Nephron progenitor cell (in vitro differentiated cells): Measurements from ENCODE around the gene ZNF652.
A peak's percentile ranks its signal among the peaks of the same experiment; 100 is the strongest.
"Not testable (repeated sequence)": the region's sequence is repeated elsewhere in the genome, so short reads cannot be mapped to it uniquely, and the experiment has no call there.

Experiments
- DNase-seq: peaks from one replicate; pipeline ENCODE4 v3.0.0; 2021
- H3K27ac Mint-ChIP-seq: 2 replicates; pipeline ENCODE4 v1.8.0; 2021; ENCODE audit warnings: mild to moderate bottlenecking, moderate library complexity, mixed read lengths
- H3K27me3 Mint-ChIP-seq: 2 replicates; pipeline ENCODE4 v1.8.0; 2021; ENCODE audit warnings: mild to moderate bottlenecking, low read depth, mixed read lengths; ENCODE audit not compliant: poor library complexity
- H3K36me3 Mint-ChIP-seq: 2 replicates; pipeline ENCODE4 v1.8.0; 2021; ENCODE audit warnings: low read depth, mixed read lengths
- H3K4me1 Mint-ChIP-seq: 2 replicates; pipeline ENCODE4 v1.8.0; 2021; ENCODE audit warnings: mixed read lengths
- H3K4me3 Mint-ChIP-seq: 2 replicates; pipeline ENCODE4 v1.8.0; 2021; ENCODE audit warnings: mild to moderate bottlenecking, moderate library complexity, mixed read lengths
- H3K9me3 Mint-ChIP-seq: 2 replicates; pipeline ENCODE4 v1.8.0; 2021; ENCODE audit warnings: mild to moderate bottlenecking, moderate library complexity, mixed read lengths
- TF ChIP-seq, protein P1 (sequence below): fragments of 200-600 bp; sonication (generic); IDR thresholded peaks from 2 replicates; pipeline ENCODE4 v1.5.0; 2021; ENCODE audit warnings: antibody characterized with exemption

The ZNF652 gene

DNA sequence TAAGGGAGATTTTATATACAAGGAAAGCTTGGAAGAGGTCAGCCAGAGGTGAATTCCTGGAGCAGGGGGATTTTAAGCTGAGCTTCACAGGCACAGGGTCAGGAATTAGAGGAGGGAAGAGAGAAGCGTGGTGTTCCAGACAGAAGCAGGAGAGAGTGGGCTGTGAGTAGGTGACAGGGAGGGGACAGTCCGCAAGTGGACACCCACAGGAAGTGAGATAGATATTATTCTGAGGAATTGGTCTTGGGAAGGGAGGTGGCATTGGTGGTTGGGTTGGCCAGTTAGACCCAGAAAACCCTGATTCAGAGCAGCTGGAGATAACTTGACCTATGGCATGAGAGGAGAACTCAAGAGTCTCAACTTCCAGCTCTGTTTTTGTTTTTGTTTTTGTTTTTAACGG, 37.9 kb upstream of the ZNF652 start:
- DNase-seq = no peak
- TF ChIP-seq, protein P1, sequence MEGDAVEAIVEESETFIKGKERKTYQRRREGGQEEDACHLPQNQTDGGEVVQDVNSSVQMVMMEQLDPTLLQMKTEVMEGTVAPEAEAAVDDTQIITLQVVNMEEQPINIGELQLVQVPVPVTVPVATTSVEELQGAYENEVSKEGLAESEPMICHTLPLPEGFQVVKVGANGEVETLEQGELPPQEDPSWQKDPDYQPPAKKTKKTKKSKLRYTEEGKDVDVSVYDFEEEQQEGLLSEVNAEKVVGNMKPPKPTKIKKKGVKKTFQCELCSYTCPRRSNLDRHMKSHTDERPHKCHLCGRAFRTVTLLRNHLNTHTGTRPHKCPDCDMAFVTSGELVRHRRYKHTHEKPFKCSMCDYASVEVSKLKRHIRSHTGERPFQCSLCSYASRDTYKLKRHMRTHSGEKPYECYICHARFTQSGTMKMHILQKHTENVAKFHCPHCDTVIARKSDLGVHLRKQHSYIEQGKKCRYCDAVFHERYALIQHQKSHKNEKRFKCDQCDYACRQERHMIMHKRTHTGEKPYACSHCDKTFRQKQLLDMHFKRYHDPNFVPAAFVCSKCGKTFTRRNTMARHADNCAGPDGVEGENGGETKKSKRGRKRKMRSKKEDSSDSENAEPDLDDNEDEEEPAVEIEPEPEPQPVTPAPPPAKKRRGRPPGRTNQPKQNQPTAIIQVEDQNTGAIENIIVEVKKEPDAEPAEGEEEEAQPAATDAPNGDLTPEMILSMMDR = no peak
- Mint-ChIP-seq H3K9me3 (no peaks in the 10 kb centered on the region), H3K4me3 (no peak overlapping the region), H3K36me3 (peaks cover 14% of the 10 kb centered on the region), H3K27me3 (peaks cover 2% of the 10 kb centered on the region), H3K27ac (peak overlapping the region; percentile 11), H3K4me1 (peaks cover 41% of the 10 kb centered on the region)

DNA sequence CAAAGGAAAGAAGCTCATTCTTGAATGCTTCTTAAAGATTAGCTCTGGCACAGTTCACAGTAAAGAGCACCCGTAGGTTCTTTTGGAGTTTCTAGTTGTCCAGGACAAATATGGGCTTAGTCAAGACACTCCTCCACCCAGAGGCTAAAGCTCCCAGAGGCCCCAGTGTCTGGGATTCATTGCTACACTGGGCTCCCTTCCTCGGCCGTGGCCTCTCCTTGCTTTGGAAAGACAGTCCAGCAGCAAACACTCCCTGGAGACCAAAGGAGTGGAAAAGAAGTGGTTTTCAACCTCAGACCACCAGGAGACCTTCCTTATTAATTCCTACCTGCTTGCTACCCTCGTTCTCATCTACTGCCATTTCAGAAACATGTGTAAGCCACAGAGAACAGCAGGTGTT, 35.5 kb upstream of the ZNF652 start:
- DNase-seq = no peak
- peaks cover 25% of the 10 kb centered on the region for H3K4me1 Mint-ChIP-seq
- H3K27me3 Mint-ChIP-seq = peaks cover 8% of the 10 kb centered on the region
- no peaks in the 10 kb centered on the region for H3K36me3 Mint-ChIP-seq
- H3K4me3 Mint-ChIP-seq = no peak overlapping the region
- no peaks in the 10 kb centered on the region for H3K9me3 Mint-ChIP-seq
- H3K27ac Mint-ChIP-seq = no peak overlapping the region
- TF ChIP-seq, protein P1 = no peak

DNA sequence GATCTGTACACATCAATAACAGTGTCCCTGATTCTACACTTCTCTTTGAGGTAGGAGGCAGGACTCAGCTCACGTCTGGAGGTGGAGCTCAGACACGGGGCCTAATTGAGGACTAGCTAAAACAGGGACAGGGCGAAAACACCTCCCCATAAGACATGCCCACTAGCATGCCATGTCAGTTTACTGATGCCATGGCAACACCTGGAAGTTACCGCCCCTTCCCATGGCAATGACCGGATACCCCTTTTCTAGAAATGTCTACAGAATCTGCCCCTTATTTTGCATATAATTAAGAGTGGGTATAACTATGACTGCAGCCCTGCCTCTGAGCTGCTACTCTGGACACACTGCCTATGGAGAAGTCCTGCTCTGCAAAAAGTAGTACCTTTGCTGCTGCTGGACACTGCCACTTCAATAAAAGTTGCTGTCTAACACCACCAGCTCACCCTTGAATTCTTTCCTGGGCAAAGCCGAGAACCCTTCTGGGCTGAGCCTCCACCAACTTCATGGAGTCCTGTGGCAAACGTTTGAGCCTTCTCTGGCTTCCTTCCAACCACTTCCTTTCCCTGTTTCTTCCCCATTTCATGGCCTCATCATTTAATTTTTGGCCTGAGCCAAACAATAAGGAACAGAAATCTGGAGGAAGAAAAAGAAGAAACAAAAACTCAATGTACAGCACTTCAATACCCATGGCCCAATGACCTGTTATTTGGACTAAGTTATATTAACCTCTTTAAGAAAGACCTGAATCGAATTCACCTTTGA, 31.6 kb upstream of the ZNF652 start:
- Mint-ChIP-seq H3K27ac (no peak overlapping the region), H3K9me3 (no peaks in the 10 kb centered on the region)
- DNase-seq = no peak

DNA sequence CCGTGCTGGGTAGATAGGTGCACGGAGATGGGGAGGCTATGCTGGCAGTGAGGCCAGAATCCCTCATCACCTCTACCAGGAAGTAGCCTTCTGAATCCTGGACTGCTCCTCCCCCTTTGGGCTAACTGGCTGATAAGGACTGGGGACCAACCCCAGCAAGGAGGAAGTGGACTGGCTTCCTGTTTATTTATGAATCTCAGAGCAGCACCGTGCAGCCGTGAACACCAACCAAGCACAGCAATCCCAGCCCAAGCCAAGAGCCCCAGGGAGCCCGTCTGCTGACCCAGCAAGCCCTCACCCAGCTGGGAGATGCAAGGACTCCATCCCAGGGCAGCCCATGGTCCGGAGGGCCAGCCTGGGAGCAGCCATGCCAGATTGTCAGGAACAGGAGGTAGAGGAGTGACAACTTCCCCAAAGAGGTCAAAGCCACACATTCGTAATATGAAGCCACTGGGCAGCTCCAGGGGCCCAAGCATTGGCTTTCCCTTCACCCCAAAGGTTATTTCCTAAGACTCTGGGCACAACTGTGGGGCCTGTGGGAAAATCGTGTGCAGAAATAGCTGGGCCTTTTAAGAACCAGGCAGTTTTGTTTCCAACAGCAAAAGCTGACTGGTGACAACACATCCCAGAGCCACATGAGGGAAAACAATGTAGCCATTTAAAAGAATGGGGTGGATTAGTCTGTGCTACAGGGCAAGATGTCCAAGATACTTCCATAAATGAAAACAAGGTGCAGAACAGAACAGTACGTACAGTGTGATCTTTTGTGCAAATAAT, 28.7 kb upstream of the ZNF652 start:
- peak overlapping the region; percentile 82 for H3K27ac Mint-ChIP-seq
- H3K4me1 Mint-ChIP-seq = peaks cover 28% of the 10 kb centered on the region
- DNase-seq = peak; percentile 8
- TF ChIP-seq, protein P1 = no peak
- H3K9me3 Mint-ChIP-seq = no peaks in the 10 kb centered on the region
- H3K27me3 Mint-ChIP-seq = peaks cover 11% of the 10 kb centered on the region
- H3K4me3 Mint-ChIP-seq = no peak overlapping the region
- no peaks in the 10 kb centered on the region for H3K36me3 Mint-ChIP-seq

More for the DNA sequence above, 31.6 kb upstream of the ZNF652 start:
- Mint-ChIP-seq H3K4me3 (no peak overlapping the region), H3K4me1 (peaks cover 23% of the 10 kb centered on the region), H3K36me3 (no peaks in the 10 kb centered on the region), H3K27me3 (peaks cover 11% of the 10 kb centered on the region)
- TF ChIP-seq, protein P1 = no peak

DNA sequence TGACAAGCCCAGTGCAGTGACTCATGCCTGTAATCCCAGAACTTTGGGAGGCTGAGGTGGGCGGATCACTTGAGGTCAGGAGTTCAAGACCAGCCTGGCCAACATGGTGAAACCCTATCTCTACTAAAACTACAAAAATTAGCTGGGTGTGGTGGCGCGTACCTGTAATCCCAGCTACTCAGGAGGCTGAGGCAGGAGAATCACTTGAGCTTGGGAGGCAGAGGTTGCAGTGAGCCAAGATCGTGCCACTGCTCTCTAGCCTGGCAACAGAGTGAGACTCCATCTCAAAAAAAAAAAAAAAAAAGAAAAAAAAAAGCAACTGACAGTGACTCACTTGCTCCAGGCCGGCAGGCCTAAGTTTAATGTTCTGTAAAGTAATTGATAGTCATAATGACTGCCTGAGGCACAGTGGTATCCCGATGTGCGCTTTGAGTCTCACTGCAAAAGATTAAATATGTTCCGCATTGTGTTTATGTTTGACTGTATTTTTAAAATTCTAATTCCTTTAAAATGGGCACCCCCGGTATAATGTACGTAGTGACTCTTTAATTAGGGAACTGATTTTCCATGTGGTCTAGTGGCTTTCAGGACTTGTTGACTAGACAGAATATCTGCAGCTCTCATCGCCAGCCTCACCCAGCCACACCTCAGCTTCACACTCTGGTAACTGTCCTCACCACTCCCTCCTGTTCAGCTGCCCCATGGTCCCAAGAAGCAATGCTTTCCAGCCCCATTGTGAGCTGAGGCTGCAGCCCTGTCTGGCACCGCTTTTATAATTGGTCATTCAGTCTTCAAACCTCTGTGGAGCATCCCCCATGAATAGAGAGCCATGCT, 27.7 kb upstream of the ZNF652 start:
- not testable (repeated sequence) for H3K27me3 Mint-ChIP-seq, H3K9me3 Mint-ChIP-seq, H3K4me3 Mint-ChIP-seq, DNase-seq, H3K36me3 Mint-ChIP-seq
- peak overlapping the region; percentile 83 for H3K27ac Mint-ChIP-seq
- peaks cover 28% of the 10 kb centered on the region for H3K4me1 Mint-ChIP-seq
